ENCODE results near the gene PDE8A. TPM values are rescaled to one million over a fixed set of nuclear protein-coding genes. Genes with fewer than 3 reads are reported as not detected.

Gene PDE8A
- total RNA-seq, 1 experiment from 2014 or later = 40.0 TPM

GRCh38 chr15:85064710-85065109 lies 83.1 kb downstream of the PDE8A start:
- Histone ChIP-seq H3K27me3 (ENCODE audit: control insufficient read depth, insufficient read depth, low read length) (no peaks in the 10 kb centered on the region), H3K27ac (ENCODE audit: low read length) (no peak overlapping the region), H3K9me3 (ENCODE audit: control insufficient read depth, insufficient read depth, low read depth, low read length) (peaks cover 6% of the 10 kb centered on the region; the same call in 1 of the 2 replicates), H3K4me1 (ENCODE audit: control insufficient read depth, insufficient read depth, low read length) (no peaks in the 10 kb centered on the region), H3K36me3 (ENCODE audit: control insufficient read depth, insufficient read depth, low read length) (no peaks in the 10 kb centered on the region), H3K4me3 (ENCODE audit: low read depth in 2 of 2, low read length in 2 of 2) (no peak overlapping the region)
- in situ Hi-C loops (cut with HindIII; ENCODE audit: low pct_unique_long_range_greater_than_20kb, low sequenced_read_pairs) (no loop called here), intact Hi-C loops (cut with micrococcal nuclease; ENCODE audit: unreplicated experiment) (no loop called here)
- TF ChIP-seq POLR2AphosphoS5 (IDR thresholded peaks at IDR 0.05; ENCODE audit: low read depth, low read length) = no peak
- ATAC-seq = no peak
- no peak for DNase-seq (ENCODE audit: low read depth, low spot score)
- no TSS peak for BruUV-seq (replicated peaks)
- ChIA-PET POLR2A (no interaction called here), CTCF (interaction anchor here (0.9 kb wide), 1 partner anchor 36 kb away, joined by 3 read pairs; no protein-coding TSS in a partner anchor)

GRCh38 chr15:85071061-85071460 lies 89.4 kb downstream of the PDE8A start:
- no TSS peak for BruUV-seq (replicated peaks)
- no peak overlapping the region for H3K27ac ChIP-seq (ENCODE audit: low read length)
- ATAC-seq (no peak), DNase-seq (ENCODE audit: low read depth, low spot score) (no peak)
- TF ChIP-seq REST (IDR thresholded peaks at IDR 0.05; ENCODE audit: insufficient read depth in 1 of 2, low read depth in 2 of 2, low read length in 1 of 2) (no peak), SIN3A (IDR thresholded peaks at IDR 0.05; ENCODE audit: borderline replicate concordance, insufficient read depth, low read depth, low read length) (no peak), CTCF (IDR thresholded peaks at IDR 0.05) (no peak), TCF7L2 (IDR thresholded peaks at IDR 0.05; ENCODE audit: low read depth, low read length) (no peak), POLR2AphosphoS5 (IDR thresholded peaks at IDR 0.05; ENCODE audit: low read depth, low read length) (no peak)
- no peaks in the 10 kb centered on the region for H3K27me3 ChIP-seq (ENCODE audit: control insufficient read depth, insufficient read depth, low read length)
- in situ Hi-C loops (cut with HindIII; ENCODE audit: low pct_unique_long_range_greater_than_20kb, low sequenced_read_pairs) (no loop called here), intact Hi-C loops (cut with micrococcal nuclease; ENCODE audit: unreplicated experiment) (no loop called here)
- POLR2A ChIA-PET = no interaction called here
- CTCF ChIA-PET = no interaction called here
- no peak overlapping the region for H3K4me3 ChIP-seq (ENCODE audit: low read depth in 2 of 2, low read length in 2 of 2)
- H3K9me3 ChIP-seq (ENCODE audit: control insufficient read depth, insufficient read depth, low read depth, low read length) = no peaks in the 10 kb centered on the region
- no peaks in the 10 kb centered on the region for H3K4me1 ChIP-seq (ENCODE audit: control insufficient read depth, insufficient read depth, low read length)
- no peaks in the 10 kb centered on the region for H3K36me3 ChIP-seq (ENCODE audit: control insufficient read depth, insufficient read depth, low read length)

GRCh38 chr15:85071504-85071903 lies 89.8 kb downstream of the PDE8A start:
- no peak for DNase-seq (ENCODE audit: low read depth, low spot score)
- ChIA-PET CTCF (no interaction called here), POLR2A (no interaction called here)
- H3K9me3 ChIP-seq (ENCODE audit: control insufficient read depth, insufficient read depth, low read depth, low read length) = no peaks in the 10 kb centered on the region
- H3K4me1 ChIP-seq (ENCODE audit: control insufficient read depth, insufficient read depth, low read length) = no peaks in the 10 kb centered on the region
- no TSS peak for BruUV-seq (replicated peaks)
- intact Hi-C loops (cut with micrococcal nuclease; ENCODE audit: unreplicated experiment) = no loop called here
- TF ChIP-seq TCF7L2 (IDR thresholded peaks at IDR 0.05; ENCODE audit: low read depth, low read length) (no peak), CTCF (IDR thresholded peaks at IDR 0.05) (no peak), POLR2AphosphoS5 (IDR thresholded peaks at IDR 0.05; ENCODE audit: low read depth, low read length) (no peak), REST (IDR thresholded peaks at IDR 0.05; ENCODE audit: insufficient read depth in 1 of 2, low read depth in 2 of 2, low read length in 1 of 2) (no peak), SIN3A (IDR thresholded peaks at IDR 0.05; ENCODE audit: borderline replicate concordance, insufficient read depth, low read depth, low read length) (no peak)
- no peaks in the 10 kb centered on the region for H3K36me3 ChIP-seq (ENCODE audit: control insufficient read depth, insufficient read depth, low read length)
- no peak for ATAC-seq
- H3K27ac ChIP-seq (ENCODE audit: low read length) = no peak overlapping the region
- no peak overlapping the region for H3K4me3 ChIP-seq (ENCODE audit: low read depth in 2 of 2, low read length in 2 of 2)
- in situ Hi-C loops (cut with HindIII; ENCODE audit: low pct_unique_long_range_greater_than_20kb, low sequenced_read_pairs) = no loop called here
- no peaks in the 10 kb centered on the region for H3K27me3 ChIP-seq (ENCODE audit: control insufficient read depth, insufficient read depth, low read length)
